GM20000 (cell line): ENCODE measurements around the gene CCDC187.
A peak's percentile ranks its signal among the peaks of the same experiment; 100 is the strongest.

Experiments
- DNase-seq: peaks from one replicate; pipeline ENCODE4 v3.0.0; 2012; ENCODE audit warnings: low spot score
- TF ChIP-seq, protein P1 (sequence below): IDR thresholded peaks from 2 replicates; pipeline ENCODE4 v1.5.1; 2012; ENCODE audit warnings: mild to moderate bottlenecking, control low read depth; ENCODE audit errors: extremely low read depth, missing control alignments

The CCDC187 gene

DNA sequence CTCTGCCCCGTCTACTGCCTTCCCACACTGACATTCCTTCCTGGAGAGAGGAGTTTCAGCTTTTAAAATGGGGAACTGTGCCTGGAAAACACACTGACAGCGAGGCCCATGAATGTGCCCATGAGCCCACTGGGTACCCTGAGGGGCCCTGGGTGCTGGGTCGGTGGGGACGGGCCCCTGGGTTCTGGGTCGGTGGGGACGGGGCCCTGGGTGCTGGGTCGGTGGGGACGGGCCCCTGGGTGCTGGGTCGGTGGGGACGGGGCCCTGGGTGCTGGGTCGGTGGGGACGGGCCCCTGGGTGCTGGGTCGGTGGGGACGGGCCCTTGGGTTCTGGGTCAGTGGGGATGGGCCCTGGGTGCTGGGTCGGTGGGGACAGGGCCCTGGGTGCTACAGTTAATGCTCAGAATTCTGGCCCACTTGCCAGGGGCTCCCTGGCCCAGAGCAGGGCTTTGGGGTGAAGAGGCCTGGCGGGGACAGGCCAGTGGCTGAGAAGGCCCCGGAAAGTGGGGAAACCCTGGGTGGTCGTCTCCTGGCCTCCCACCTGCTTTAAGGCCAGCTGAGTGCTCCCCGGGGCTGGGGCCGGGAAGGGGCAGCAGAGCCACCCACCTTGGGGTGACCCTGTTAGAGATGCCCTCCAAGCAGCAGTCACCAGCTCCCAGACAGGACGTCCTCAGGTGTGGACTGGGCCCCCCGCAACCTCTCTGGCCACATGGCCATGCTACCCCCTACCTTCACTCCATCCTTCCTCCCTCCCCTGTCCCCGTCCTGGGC, 25.9 kb upstream of the CCDC187 start:
- no peak for DNase-seq
- TF ChIP-seq, protein P1, sequence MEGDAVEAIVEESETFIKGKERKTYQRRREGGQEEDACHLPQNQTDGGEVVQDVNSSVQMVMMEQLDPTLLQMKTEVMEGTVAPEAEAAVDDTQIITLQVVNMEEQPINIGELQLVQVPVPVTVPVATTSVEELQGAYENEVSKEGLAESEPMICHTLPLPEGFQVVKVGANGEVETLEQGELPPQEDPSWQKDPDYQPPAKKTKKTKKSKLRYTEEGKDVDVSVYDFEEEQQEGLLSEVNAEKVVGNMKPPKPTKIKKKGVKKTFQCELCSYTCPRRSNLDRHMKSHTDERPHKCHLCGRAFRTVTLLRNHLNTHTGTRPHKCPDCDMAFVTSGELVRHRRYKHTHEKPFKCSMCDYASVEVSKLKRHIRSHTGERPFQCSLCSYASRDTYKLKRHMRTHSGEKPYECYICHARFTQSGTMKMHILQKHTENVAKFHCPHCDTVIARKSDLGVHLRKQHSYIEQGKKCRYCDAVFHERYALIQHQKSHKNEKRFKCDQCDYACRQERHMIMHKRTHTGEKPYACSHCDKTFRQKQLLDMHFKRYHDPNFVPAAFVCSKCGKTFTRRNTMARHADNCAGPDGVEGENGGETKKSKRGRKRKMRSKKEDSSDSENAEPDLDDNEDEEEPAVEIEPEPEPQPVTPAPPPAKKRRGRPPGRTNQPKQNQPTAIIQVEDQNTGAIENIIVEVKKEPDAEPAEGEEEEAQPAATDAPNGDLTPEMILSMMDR, result no peak

DNA sequence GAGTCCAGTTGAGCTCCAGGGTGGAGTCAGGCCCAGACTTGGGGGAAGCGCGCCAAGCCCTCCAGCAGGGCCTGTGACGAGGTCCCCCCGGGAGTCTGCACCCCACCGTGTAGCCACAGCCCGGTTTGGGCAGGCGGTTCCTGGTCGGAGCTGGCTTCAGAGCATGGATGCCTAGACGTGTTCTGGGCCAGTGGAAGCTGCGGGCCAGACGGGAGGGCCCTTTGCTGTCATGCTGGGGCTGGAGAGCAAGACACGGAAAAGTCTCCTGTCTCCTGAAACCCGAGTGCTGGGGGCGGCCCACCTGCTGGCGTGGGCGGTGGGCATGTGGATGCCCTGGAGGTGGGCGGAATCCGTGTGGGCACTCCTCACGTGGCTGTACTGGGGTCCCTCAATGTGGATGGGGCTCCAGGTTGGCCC, 25.3 kb upstream of the CCDC187 start:
- no peak for DNase-seq
- TF ChIP-seq, protein P1, result no peak

DNA sequence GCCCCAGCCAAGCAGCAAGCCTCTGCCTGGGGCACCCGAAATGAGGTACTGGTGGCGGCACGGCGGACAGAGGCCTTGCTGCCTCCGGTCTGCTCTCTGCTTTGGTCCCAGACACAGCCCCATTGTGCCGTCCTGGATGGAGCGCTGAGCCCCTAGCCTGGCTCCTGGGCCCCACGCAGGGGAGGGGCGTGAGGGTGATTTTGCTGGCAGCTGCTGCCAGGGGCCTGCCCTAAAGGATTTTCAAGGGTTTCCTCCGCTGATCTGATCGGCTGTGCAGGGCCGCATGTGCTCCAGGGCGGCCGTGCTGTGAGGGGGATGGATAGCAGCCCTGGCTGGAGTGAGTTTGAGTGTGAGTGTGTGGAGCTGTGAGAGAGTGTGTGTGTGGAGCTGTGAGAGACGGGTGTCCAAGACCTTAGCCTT, 24.7 kb upstream of the CCDC187 start:
- DNase-seq, result peak; percentile 61
- TF ChIP-seq, protein P1, result no peak

DNA sequence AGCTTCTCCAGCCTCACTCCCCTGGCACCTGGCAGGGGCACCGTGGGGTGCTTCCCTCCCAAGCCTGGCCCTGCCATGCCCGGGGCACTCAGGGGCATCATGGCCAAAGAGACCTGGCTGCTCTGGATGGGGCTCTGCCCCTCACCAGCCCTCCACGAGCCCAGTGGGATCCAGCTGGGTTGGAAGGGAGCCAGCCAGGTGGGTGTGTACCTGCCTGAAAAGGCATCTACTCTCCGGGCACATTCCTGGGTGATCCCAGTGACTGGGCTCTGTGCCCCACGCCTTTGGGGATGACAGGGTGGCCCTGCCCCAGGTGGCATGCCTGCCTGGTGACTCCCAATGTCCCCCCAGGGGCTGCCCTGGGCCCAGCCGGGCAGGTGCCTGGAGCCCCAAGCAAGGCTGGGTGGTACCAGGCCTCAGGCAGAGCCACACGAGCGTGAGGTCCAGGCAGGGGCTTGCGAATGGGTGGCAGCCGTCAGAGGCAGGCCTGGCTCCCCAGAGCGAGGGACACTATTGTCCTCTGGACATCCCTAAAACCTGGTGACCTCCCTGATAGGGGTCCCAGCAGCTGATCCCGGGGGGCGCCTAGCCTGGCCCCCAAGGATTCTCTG, 24.2 kb upstream of the CCDC187 start:
- TF ChIP-seq, protein P1, result no peak
- DNase-seq, result peak; percentile 58

DNA sequence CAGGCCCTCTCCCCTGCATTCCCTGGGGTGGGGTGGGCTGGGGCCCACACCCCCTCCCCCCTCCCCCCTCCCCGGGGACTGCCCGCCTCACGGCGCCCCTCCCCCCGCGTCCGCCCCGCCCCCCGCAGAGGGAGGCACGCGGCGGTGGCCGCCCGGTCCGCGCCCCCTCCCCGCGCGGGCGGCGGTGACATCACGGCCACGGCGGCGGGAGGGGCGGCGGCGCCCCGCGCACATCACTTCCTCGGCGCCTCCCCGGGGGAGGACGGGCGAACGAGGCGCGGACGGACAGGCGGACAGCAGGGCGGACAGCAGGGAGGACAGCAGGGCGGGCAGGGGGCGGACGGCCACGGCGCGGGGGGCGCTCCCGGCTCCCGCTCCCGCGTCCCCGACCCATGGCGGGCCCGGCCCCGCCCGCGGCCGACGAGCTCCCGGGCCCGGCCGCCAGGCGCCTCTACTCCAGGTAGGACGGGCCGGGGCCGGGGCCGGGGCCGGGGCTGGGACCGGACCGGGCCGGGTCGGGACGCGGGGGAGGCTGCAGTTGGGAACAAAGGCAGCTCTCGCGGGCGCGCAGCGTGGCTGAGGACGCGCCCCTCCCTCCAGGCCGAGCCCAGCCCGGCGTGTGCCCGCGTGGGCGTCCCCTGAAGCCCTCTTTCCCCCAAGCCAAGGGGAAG, 23.5 kb upstream of the CCDC187 start, which contains the start of gene GPSM1:
Gene GPSM1 (plus strand): TSS at position 236 of the 671 bp plus-strand sequence. CDS start 157 bp downstream, at position 393.
- TF ChIP-seq, protein P1, result no peak
- DNase-seq, result peak; percentile 64

DNA sequence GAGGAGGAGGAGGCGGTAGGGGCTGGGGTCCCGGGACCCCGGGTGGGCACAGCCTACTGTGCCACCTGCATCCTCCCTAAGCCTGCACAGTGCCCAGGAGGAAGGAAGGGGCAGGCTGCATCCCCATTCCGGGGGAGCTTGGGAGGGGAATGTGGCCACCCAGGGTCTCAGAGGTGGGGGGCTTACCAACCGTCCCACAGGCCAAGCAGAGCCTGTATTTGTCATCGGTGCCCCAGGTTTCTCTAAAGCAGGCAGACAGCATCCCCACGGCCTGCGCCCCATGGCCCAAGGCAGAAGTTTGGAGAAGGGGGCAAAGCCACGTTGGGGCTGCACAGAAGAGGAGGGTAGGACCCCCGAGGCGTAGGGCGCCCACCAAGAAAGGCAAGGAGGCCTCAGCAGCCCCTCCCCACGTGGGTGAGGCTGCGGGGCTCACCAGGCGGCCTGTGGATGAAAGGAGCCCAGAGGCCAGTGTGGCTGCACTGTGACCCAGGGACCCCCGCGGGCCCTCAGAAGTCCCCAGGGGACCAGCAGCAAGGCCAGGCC, 22.9 kb upstream of the CCDC187 start:
- no peak for DNase-seq
- TF ChIP-seq, protein P1, result no peak
